ENCODE results near the gene CRIM1.

Gene CRIM1

DNA sequence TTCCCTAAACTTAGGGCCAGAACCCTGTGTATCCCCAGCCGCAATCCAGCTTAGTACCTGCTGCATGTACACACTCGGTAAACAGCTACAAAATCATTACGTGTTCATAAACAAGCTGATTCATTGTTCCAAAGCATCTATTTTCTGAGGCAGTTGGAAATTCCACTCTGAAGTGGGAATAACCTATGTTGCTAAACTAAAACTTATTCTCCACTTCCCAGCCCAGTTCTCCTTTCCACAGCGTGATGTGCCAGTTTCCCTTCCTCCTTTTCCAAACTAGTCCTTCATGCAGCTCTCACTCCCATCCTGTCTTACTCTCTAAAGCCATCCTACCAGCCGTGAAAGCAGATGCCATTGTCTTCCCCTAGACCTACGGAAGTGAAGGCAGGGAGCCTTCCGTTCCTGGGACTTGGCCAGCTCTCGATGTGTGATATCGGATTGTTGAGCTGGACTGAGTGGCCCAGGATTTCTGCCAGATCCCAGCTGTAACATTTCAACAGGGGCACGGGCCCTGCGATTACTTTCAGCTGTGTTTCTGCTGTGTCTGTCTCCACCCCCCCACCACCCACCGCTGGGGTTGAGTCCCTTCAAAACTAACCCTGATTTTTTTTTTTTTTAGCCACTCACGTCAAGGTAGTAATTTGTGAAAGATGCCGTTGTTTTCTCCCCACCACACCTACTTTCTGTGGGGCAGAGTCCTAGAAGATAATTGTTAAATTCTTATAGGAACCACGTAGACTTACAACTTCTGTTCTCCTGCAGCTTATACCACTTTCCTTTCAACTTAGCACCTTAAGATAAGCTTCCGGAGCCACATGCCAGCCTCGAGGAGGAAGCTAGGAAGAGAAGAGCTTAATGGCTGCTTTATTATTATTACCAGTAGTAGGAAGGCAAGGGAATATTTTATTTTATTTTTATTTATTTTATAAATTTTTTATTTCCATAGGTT is 100.9 kb downstream of the CRIM1 start:
- DNase-seq (ENCODE audit: low spot score) = no peak

- DNase-seq (ENCODE audit: low spot score) = no peak
These were observed 102.5 kb downstream of the CRIM1 start for GRCh38 chr2:36458106-36458505.

DNA sequence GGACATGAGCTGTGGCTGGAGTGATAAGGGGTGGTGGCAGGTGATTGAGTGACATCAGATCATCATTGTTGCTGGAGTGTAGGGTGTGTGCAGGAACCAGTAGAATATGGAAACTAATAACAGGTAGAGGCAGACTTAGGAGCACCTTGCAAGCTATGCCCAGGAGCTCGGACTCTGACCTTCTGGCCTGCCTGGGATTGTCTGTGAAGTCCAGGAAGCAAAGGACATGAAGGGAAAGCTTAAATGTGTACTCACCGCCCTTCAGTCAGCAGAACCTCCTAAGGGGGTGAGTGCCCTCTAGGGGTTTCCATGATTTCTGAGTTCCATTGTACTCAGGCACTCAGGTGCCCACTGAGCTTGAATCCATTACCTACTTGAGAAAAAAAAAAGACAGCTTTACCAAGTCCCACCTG is 104.2 kb downstream of the CRIM1 start:
- DNase-seq (ENCODE audit: low spot score) = no peak

DNA sequence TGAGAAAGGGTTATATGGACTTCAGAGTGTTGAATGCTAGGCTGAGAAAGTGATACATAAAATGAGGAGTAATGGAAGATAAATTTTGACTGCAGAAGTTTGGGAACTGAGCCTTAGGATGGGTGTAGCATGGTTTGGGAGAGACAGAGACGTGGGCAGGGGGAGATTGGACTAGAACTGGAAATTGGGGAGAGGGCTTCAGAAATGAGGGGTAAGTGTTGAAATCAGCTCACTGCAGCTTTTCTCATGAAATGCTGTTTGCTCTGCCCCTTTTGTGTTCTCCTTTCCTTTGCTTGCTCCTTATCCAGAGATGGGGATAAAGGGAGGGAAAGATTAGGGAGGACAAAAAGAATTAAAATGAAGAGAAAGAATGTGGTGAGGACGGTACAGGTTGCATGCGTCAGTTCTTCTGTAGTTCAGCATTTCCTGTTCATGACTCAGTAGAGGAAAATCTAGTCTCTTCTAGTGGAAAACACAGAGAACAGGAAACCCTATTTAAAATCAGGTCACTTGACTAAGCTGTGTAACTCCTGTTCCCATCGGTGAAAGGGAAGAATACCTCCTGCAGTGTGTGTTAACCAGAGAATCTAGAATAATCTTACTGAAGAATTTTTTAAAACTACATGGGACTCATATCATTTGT is 105.6 kb downstream of the CRIM1 start:
- no peak for DNase-seq (ENCODE audit: low spot score)

- DNase-seq (ENCODE audit: low spot score) = no peak
These were observed 106.8 kb downstream of the CRIM1 start for GRCh38 chr2:36462311-36462935.

- no peak for DNase-seq (ENCODE audit: low spot score)
These were observed 107.8 kb downstream of the CRIM1 start for GRCh38 chr2:36463365-36463764.

GRCh38 chr2:36464006-36464721 is 108.6 kb downstream of the CRIM1 start:
- DNase-seq (ENCODE audit: low spot score) = no peak

- no peak for DNase-seq (ENCODE audit: low spot score)
These were observed 110.6 kb downstream of the CRIM1 start for GRCh38 chr2:36466135-36466534.

GRCh38 chr2:36468463-36469105 is 113.0 kb downstream of the CRIM1 start:
- no peak for DNase-seq (ENCODE audit: low spot score)

GRCh38 chr2:36469106-36469477 is 113.5 kb downstream of the CRIM1 start:
- no peak for DNase-seq (ENCODE audit: low spot score)

- no peak for DNase-seq (ENCODE audit: low spot score)
These were observed 114.1 kb downstream of the CRIM1 start for GRCh38 chr2:36469710-36470109.

- DNase-seq (ENCODE audit: low spot score) = no peak
These were observed 117.7 kb downstream of the CRIM1 start for GRCh38 chr2:36473230-36473629.

- DNase-seq (ENCODE audit: low spot score) = no peak
These were observed 120.8 kb downstream of the CRIM1 start for GRCh38 chr2:36476411-36476810.

DNA sequence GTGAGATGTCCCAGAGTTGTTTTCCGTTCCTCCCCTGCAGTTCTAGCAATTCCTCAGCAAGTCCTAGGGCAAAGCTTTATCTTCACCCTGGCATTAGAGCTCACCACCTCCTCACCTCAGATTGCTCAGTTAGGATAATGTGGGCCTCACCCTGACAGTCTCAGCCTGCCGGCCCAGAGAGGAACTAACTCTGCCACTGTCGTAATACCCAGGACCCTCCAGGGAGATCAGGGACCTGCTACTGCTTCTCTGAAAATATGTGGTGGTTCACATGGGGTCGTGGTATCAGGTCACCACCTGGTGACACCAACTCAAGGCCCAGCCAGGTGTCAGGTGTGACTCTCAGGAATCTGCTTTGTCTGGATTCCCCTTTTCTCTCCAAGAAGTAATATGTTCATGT is 121.7 kb downstream of the CRIM1 start:
- DNase-seq (ENCODE audit: low spot score) = no peak

DNA sequence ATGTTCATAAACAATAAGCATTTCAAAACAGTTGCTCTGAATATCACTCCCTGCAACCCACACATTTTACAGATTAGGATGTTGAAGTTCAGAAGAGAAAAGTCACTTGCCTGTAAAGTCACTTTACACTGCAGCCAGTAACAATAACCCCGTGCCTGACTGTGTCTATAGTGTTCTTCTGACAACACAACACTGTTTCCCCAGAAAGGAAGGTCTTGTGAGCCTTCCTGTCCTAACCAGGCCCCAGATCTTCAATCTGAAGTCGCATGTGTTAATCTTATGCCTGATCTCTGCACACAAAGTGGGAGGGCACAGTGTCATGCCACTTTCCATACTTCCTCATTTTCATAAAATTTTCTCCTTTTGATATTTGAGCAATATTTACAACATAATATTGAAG is 122.2 kb downstream of the CRIM1 start:
- no peak for DNase-seq (ENCODE audit: low spot score)

GRCh38 chr2:36478332-36478738 is 122.8 kb downstream of the CRIM1 start:
- no peak for DNase-seq (ENCODE audit: low spot score)

DNA sequence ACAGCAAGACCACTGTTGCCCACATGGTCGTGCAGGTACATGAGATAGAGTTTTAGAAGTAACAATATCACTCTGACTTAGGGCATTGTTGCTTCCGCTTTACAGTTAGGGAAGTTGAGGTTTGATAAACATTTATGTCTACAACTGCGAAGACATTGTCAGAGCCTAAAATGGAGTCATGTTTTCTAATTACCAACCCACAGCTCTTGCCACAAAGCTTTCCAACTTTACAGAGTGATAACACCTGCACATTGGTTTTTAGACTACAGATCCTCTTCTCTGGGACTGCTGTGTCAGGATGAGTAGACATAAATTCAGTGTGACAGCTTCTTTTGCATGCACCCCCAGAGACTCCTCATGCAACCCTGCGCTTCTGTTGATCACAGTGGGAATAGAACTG is 123.4 kb downstream of the CRIM1 start:
- no peak for DNase-seq (ENCODE audit: low spot score)

DNA sequence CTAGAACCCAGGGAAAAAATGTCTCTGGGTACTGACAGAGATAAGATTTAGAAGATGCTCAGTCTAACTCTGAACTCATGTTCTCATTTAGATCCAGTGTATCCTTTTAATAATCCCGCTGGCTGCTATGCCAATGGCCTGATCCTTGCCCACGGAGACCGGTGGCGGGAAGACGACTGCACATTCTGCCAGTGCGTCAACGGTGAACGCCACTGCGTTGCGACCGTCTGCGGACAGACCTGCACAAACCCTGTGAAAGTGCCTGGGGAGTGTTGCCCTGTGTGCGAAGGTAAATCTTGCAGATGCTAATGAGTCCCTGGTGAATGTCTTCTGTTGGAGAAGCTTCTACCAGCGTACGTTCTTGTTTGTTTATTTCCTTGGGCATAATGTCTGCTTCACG is 123.8 kb downstream of the CRIM1 start:
- no peak for DNase-seq (ENCODE audit: low spot score)

- DNase-seq (ENCODE audit: low spot score) = no peak
These were observed 124.5 kb downstream of the CRIM1 start for GRCh38 chr2:36480028-36480427.

DNA sequence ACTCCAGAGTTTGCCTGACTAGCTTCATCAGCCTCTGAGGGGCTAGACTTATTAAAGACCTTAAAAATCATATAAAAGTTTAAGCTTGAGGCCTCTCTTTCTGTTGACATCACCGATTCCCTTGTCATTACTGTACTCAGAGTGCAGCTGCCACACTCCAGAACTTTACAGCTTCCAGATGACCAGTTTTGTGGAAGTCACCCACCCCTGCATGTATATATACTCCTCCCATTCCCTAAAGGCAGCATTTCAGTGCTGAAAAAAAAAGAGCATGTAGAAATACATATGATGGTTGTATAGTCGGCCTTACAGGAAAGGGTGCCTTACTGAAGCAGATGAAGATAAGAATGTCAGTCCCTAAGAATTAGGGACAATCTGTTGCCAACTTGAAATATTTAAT is 125.1 kb downstream of the CRIM1 start:
- DNase-seq (ENCODE audit: low spot score) = no peak

- no peak for DNase-seq (ENCODE audit: low spot score)
These were observed 126.1 kb downstream of the CRIM1 start for GRCh38 chr2:36481709-36482108.

Data from germinal center (tissue), 1 donor.